ENCODE results near the gene PTTG1IP.
"Not testable (repeated sequence)": the region's sequence is repeated elsewhere in the genome, so short reads cannot be mapped to it uniquely, and the experiment has no call there.

Gene PTTG1IP, protein sequence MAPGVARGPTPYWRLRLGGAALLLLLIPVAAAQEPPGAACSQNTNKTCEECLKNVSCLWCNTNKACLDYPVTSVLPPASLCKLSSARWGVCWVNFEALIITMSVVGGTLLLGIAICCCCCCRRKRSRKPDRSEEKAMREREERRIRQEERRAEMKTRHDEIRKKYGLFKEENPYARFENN

DNA sequence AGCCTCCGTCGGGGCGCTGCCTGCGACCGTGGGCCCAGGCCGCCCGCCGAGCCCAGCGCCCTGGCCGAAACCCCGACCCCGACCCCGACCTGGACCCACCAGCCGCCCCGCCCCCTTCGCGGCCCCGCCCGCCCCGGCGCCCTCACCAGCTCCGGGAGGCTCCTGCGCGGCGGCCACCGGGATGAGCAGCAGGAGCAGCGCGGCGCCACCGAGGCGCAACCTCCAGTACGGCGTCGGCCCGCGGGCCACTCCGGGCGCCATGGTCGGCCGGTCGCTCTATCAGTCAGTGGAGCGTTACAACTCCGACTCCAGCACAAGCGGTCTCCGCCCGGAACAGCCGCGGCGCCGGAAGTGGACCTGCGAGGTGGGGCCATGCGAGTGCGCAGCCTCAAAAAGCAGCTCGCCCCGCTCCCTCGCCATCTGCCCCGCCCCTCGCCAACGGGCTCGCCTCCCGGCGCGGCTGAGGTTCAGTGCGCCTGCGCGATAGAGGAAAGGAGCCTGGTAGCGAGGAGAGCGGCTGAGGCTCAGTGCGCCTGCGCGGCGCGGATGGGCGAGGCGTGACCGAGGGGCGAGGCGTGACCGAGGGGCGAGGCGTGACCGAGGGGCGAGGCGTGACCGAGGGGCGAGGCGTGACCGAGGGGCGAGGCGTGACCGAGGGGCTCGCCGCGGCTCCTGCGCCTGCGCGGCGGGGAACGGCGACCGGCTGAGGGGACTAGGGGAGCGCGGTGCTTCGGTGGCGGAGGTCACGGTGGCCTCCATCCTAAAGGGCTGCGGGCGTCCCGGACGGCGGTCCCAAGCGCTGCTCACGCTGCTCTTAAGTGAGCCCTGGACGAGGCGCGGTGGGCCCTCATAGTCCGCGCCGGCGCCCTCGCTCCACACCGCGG, at the start of gene PTTG1IP:
PTTG1IP (minus strand) TSS at position 335 of the 884 bp plus-strand sequence; CDS start at position 261, 74 bp downstream.
- peak; percentile 98 for DNase-seq (ENCODE audit: low spot score)

DNA sequence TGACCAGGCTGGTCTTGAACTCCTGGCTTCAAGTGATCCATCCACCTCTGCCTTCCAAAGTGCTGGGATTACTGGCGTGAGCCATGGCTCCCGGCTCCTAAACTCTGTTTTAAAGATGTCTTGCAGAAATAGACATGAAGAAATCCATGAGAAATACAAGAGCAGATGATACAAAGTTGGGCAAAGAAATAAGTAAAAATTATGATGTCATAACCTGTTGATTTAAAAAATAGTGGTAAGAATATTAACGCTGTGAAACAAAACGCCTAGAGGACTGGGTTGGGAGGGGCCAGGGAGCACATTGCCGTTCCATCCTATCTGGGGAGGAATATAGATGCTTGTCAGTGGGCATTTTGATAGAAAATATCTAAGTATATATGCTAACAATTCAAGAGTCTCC, 48.4 kb upstream of the PTTG1IP start:
- no peak for DNase-seq (ENCODE audit: low spot score)

DNA sequence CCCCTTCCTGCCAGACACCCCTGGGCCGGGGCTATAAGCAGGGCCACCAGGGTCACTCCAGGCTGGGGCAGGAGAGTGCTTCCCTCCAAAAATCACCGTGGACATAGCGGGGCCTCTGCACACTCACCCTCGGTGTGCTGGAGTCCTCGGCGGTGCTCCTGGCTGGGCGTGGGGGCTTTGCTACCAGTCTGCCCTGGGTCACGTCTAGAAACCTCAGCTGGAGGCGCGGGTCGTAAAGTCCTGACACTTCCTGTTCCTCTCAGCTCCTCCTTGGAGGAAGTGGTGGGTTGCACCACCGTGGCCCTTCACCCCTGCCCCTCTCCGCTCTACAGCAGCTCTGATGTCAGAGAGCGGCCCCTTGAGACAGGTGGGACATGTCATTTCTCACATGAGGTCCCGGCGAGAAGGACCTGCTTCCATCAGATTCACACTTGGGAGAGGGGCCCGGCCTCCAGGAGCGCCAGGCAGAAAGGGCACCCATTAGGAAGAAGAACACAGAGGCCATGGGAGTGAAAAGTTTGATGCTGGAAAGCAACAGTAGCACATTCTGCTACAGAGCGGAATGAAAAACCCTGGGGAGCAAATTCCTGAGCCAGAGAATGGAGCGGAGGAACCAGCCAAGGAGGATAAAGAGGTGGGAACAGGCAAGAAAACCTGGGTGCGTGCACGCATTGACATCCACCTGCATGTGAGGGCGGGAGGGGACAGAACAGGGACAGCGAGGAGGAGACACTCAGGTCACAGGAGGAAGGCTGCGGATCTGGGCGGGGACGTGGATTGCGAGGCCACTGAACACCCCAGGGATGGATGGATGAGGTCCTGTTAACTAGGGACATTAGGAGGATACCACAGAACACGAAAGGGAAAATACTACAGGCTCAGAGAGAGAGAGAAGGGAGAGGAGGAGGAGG, 47.5 kb upstream of the PTTG1IP start, which contains the start of gene ITGB2:
ITGB2 (minus strand) TSS at position 206 of the 911 bp plus-strand sequence. CDS start 10,117 bp downstream, outside the sequence.
- peak; percentile 54 for DNase-seq (ENCODE audit: low spot score)

DNA sequence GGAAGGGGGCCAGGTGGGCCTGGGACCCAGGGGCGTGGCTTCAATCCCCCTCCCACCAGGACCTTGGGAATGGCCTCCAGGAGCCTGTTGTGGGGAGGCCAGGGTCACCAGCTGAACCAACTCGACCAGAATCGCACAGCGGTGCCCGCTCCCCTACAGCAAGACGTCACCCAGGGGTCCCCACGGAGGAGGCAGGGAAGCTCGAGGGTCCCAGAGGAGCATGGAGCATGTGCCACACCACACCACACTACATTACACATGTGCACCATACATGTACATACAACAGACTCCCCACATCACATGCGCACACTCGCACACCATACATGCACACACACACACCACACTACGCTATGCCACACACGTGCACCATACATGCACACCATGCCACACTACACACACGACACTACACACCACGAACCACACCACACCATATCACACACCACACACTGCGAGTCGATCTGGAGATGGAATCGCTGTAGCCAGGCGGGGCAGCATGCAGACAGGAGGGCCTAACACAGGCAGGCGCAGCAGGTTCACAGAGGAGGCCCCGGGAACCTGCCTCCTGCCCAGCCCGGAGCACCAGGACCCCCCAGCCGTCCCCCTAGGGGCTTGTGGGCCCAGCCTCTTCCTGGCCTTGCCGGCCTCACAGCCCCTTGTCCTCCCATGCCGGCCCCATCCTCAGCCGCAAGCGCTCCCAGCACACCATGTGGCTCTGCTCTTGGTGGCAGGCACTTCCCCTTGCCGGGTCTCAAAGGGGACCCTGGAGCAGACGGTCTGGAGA, 46.6 kb upstream of the PTTG1IP start:
- DNase-seq (ENCODE audit: low spot score) = no peak

DNA sequence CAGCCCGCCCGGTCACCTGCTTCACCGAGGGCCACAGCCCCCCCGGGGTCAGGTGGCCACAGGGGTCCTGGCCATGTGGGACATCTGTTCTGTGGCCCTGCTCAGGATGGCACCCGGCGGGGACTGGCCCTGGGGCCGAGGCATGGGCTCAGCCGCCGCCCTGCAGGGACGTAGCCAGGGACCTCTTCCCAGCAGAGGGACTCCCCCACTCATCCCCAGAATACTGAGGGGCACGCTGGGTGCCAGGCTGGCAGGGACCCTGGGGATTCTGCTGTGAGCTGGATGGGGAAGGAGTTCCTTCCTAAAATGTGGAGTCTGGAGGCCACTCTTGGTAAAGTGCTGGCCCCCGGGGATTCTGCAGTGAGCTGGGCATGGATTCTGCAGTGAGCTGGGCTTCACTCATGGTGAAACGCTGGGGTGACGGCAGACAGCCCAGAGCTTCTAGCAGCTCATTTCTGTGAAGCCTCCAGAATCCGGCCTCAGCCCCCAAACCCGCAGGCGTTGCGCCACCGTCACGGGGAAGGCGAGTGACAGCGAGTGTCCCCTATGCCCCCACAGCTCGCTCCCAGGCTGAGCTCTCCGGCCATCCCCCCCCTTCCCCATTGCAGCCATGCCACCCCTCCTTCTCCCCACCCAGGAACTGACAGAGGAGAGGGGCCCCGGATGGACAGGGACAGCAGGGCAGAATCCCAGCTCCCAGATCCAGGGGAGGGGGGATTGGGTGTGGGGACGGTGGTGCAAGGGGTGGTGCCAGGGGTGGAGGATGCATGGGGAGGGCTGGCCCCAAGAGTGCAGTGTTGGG, 45.8 kb upstream of the PTTG1IP start:
- no peak for DNase-seq (ENCODE audit: low spot score)

DNA sequence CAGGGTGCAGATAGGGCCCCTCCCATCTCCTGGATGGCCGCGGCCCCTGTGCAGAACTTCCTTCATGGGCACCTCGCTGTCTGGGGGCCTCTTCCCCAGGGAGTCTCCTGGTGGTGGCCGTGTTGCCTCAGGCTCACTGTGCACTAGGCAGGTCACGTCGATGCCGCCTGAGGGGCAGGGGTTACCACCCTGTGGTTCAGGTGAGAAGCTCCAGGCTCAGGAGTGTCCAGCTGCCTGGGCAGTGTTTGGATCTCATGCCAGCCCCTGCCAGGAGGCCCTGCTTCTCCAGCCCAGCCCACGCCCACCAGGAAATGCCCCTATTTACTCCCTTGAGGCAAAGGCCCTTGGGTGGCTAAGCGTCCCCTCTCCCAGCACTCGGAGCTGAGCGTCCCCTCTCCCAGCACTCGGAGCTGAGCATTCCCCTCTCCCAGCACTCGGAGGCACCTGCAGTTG, 45.1 kb upstream of the PTTG1IP start:
- DNase-seq (ENCODE audit: low spot score) = no peak

DNA sequence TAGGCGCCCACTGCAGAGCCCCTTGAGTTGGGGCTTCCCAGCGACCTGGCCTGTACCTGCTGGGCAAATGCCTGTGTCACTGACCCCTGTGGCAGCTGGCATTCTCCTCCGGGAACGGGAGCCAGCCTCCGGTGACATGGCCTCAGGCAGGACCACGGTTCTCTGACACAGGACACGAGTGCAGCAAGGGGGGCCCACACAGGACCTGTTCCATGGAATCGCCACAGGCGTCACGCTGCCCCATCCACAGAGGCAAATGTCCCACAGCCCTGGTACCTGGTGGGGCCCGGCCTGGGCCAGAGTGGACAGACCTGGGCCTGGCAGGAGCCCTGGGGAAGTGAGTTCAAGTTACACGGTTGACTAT, 44.6 kb upstream of the PTTG1IP start:
- no peak for DNase-seq (ENCODE audit: low spot score)

DNA sequence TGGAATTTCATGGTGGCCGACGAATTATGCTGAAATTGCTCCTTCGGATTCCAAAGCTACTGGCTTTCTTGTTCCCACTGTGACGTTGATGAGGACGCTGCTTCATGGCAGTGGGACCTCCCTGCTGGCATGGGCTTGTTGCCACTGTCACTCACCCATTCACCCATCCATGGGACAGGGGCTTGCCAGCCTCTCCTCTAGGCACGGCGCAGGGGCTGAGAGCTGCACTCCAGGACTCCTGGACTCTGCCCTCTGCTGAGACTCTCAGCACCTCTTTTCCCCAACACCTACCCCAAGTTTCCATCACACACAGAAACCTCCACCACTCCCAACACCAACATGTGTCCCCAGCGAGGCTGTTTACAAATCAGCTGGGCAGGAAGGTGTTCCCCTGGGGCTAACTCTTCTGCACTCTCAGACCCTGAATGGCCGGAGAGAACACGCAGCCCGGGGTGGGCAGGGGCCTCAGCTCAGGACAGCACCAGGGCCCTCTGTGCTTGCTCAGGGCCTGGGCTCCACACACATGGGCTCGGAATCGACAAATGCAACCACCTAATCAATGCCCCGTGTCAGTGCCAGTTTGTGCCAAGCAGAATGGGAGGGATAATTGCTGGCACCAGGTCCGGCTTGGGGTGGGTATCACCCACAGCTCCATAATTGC, 44.1 kb upstream of the PTTG1IP start:
- no peak for DNase-seq (ENCODE audit: low spot score)

DNA sequence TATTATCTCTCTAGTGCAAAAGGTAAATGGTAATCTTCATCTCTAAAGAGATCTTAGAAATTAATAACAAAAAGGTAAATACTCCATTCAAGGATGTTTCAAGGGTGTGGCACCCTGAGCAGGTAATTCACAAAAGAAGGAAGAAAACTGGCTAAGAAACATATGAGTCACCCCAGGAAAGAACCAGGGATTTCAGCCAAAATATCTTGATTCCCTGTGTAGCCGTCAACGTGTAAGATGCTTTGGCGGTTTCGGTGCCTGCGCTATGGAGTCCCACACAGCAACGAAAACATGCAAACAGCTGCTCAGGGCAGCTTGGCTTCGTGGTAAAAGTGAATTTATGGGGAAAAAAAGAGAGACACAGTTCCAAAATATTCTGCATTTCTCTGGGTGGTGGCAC, 43.5 kb upstream of the PTTG1IP start:
- no peak for DNase-seq (ENCODE audit: low spot score)

DNA sequence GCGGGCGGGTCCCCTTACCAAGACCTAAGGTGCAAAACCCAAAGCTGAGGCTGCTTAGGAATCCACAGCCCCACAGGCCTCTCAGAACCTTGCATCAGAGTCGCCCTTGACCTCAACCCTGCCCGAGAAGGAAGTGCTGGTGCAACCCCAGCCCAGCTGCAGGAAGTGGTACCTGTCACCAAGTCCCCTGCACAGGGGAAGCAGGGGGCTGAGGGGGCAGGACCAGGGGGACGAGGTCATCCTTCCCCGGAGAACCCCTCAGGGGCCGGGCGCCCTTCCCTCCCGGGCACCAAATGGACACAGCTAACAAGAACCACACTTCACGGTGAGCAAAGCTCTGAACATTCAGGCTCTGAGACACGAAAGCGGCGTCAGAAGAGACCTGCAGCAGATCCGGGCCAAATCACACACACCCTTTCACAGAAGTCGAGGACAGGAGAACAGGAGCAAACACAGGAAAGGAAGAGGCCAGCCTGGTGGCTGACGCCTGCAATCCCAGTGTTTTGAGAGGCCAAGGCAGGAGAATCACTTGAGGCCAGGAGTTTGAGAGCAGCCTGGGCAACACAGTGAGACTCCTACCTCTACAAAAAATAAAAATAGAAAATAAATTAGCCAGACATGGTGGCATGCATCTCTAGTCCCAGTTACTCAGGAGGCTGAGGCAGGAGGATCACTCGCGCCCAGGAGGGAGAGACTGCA, 40.8 kb upstream of the PTTG1IP start:
- peak; percentile 36 for DNase-seq (ENCODE audit: low spot score)

DNA sequence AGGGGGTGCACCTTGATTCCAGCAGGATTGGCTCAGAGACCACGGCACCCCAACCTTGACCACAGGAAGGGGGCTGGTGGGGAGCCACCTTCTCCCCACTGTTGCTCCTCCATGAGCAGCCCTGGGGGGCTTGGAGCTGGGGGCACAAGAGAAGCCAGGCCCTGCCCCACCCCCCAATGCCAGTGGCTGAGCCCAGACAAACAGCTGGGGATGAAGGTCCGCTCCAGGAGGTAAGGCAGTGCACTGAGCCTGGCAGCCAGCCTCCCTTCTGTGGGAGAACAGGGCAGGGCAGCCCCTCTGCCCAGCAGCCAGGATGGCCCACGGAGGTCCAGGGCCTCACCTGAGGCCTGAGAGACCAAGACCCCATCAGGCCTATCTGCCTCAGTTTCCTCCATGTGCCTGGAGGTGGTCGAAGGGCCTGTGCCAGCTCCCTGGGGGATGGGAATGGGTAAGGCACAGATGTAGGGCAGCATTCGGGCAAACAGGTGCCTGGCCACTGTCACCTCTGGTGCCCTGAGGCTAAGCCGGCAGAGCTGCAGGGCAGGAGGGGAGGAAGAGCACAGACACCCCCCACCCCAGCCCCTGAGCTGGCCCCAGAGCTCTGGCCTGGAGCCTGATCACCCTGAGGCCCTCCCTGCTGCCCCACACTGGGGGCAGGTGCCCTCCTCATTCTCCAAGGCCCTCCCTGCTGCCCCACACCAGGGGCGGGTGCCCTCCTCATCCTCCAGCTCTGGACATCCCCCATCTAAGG, 40.1 kb upstream of the PTTG1IP start:
- no peak for DNase-seq (ENCODE audit: low spot score)

DNA sequence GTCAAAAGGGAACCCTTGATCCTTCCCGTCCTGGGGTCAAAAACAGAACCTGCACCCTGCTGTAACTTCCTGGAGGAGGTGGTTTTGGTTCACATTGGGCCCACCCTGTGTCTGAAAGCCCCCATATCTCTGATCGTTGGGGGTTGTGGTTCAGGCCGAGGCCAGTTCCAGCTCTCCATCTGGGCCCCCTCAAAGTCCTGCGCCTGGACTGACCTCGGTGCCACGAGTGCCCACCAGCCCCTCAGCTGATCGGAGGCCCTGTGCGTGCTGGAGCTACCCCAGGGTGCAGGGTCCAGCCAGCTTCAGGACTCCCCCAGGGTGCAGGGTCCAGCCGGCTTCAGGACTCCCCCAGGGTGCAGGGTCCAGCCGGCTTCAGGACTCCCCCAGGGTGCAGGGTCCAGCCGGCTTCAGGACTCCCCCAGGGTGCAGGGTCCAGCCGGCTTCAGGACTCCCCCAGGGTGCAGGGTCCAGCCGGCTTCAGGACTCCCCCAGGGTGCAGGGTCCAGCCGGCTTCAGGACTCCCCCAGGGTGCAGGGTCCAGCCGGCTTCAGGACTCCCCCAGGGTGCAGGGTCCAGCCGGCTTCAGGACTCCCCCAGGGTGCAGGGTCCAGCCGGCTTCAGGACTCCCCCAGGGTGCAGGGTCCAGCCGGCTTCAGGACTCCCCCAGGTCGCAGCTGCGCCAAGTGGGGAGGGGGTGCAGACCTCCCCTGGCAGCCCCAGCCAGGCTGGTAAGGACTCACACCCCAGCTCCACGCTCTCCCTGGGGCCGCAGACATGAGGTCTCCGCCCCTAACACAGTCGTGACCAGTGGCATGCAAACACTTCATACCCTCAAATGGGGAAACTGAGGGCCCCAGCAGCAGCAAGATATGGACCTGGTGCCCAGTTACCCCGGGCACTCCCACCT, 39.3 kb upstream of the PTTG1IP start:
- not testable (repeated sequence) for DNase-seq (ENCODE audit: low spot score)

DNA sequence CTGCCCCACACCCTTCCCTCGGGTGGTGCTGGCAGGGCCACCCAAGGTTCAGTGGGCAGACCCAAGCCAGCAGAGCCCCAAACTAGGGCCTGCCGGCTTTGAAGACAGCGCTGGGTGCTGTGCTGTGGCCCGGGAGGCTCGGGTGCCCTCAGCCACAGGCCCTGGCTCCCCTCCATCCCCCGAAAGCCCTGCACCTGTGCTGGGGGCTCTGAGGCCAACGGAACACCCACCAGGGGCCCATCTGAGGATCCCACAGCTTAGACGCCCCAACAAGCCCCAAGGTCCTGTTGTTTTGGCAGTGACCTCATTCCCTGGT, 38.6 kb upstream of the PTTG1IP start:
- no peak for DNase-seq (ENCODE audit: low spot score)

DNA sequence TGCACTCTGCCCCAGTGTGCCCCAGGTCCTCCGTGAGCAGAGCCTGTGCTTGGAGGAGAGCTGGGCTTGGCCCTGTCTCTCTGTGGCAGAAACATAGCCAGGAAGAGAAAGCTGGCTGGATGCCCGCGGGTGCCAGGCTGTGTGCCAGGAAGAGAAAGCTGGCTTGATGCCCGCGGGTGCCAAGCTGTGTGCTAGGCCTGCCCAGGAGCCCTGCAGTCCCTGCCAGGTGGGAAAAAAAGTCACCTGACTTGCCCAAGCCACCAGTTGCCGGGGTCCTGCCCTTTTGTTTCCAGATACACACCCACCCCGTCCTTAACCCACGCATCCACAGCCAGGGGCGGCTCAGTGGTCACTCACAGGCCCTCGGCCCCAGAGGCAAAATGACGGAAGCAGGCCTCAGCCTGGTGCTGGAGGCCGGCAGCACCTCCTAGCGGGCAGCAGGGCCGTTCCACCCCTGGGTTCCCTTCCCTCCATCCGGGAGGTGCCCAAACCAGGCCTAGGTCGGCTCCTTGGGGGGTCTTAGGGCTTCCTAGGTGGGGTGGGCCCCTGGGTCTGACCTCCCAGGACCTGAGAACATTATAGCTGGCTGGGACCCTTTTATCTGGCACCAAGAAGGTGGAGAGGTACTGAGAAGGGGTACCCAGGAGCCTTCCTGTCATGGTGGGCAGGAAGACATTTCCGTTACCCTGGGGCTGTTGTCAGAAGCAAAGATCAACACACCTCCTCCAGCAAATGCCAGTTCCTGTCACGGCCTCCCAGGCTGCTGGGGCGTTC, 38.1 kb upstream of the PTTG1IP start:
- no peak for DNase-seq (ENCODE audit: low spot score)

DNA sequence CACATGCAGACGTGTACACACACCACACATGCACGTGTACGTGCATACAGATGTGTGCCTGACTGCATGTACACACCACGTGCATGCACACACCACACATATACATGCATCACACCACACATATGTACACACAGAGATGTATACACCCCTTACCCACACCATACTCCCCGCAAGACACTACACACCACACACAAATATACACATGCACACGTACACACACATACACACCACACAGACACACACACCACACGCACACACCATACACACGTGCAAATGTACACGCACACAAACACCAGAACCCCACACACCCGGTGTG, 37.5 kb upstream of the PTTG1IP start:
- no peak for DNase-seq (ENCODE audit: low spot score)

DNA sequence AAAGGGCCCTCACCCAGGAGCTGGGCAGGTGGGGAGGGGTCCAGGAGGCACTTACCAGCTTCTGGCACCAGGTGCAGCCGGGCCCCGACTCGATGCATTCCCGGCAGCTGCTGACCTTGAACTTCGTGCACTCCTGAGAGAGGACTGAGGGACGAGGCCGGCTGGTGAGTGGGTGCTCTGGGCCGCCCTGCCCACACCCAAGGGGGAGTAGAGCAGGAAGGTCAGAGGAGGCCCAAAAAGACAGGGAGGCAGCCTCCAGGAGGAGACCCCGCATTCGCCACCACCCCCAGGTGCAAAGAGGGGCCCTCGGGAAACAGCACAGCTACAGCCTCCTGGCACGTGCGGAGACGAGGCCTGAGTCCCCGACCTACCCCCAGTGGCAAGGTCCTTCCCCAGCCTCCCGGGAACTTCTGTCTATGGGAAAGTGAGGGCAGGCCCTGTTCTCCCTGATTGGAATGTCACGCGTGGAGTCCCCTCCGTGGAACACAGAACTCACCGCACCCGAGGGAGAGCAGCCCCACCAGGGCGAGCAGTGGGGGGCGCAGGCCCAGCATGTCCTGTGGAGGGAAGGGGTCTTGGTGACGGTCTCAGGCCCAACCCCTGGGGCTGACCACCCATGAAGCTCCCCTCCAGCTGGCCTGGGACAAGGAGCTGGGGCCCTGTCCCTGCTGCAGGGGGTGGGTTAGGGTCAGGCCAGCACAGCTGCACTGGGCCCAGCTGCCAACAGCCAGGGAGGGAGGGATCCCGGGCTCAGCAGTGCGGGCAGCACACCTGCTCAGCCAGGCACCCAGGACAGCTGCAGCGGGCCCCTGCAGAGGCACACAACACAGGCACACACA, 37.0 kb upstream of the PTTG1IP start:
- DNase-seq (ENCODE audit: low spot score) = peak; percentile 52
